NCI-H1694 (cell line): ENCODE data around the gene PRXL2B.

ENCODE experiments used
- DNase-seq: peaks from one replicate; lab custom pipeline; 2025; lab: John Stamatoyannopoulos, UW

Gene PRXL2B

GRCh38 chr1:2635361-2636010 is 48.9 kb downstream of the PRXL2B start:
- no peak for DNase-seq

- DNase-seq: no peak
Measured at GRCh38 chr1:2636733-2637132, 50.2 kb downstream of the PRXL2B start.

- DNase-seq: no peak
Measured at GRCh38 chr1:2637442-2638145, 51.0 kb downstream of the PRXL2B start.

- DNase-seq: no peak
Measured at GRCh38 chr1:2638466-2639115, 52.0 kb downstream of the PRXL2B start.

GRCh38 chr1:2639203-2639602 is 52.6 kb downstream of the PRXL2B start:
- DNase-seq: no peak

- no peak for DNase-seq
Measured at GRCh38 chr1:2639607-2640521, 53.3 kb downstream of the PRXL2B start.

- DNase-seq: no peak
Measured at GRCh38 chr1:2640626-2641025, 54.0 kb downstream of the PRXL2B start.
